HepG2 (cell line): ENCODE results near the gene MUCL3. TPM values are rescaled to one million over a fixed set of nuclear protein-coding genes. Genes with fewer than 3 reads are reported as not detected.

Experiments used
- ATAC-seq: fragments of 200-7000 bp; cut with Tn5 transposase; 3 replicates; pipeline ENCODE4 v1.9.1; 2020; ENCODE audit warnings: mild to moderate bottlenecking, moderate library complexity
- BruUV-seq: library from RNA; stranded (reverse); fragments of 400-500 nt; replicated peaks from 2 replicates; lab custom pipeline; 2021; lab: Mats Ljungman, UMichigan
- CTCF ChIA-PET: fragments of 300-600 bp; formaldehyde crosslinking; extraction: SDS; loops from one replicate; lab custom pipeline; 2021; ENCODE audit warnings: low total read pairs, inconsistent platforms, low intra/inter-chr PET ratio; lab: Yijun Ruan, JAX
- POLR2A ChIA-PET: fragments of 350-600 bp; sonication (Branson Sonifier 250); formaldehyde crosslinking; loops from one replicate; lab custom pipeline; 2020; ENCODE audit warnings: antibody characterized with exemption, inconsistent platforms; lab: Yijun Ruan, JAX
- DNase-seq: peaks from one replicate; pipeline ENCODE4 v3.0.0-alpha.2; 2015; ENCODE audit warnings: low spot score
- FAIRE-seq: peaks from 3 replicates; lab custom pipeline; 2011; peaks lifted over from hg19 to GRCh38; lab: Jason Lieb, UNC
- H2AFZ ChIP-seq: one replicate; pipeline ENCODE4 v1.6.1; 2011; ENCODE audit warnings: low read length, inconsistent platforms
- H3K27ac ChIP-seq: fragments of 300-600 bp; 3 replicates; pipeline ENCODE4 v1.8.0; 2011; ENCODE audit warnings: mixed run types, mild to moderate bottlenecking, mixed read lengths, low read length, inconsistent platforms; ENCODE audit not compliant: insufficient read depth; ENCODE audit errors: extremely low read length
- H3K27me3 ChIP-seq, 2 experiments: fragments of 200-600 bp in 1 of 2; 2 replicates in 1 of 2; 3 replicates in 1 of 2; pipeline versions ENCODE4 v1.6.0 to v1.8.0; 2011; ENCODE audit warnings: low read length in 2 of 2, mild to moderate bottlenecking in 2 of 2, moderate library complexity in 2 of 2, inconsistent platforms in 1 of 2; ENCODE audit not compliant: insufficient read depth in 2 of 2, control insufficient read depth in 1 of 2
- H3K36me3 ChIP-seq, 2 experiments: fragments of 200-600 bp in 1 of 2; replicated peaks in 1 of 2; 2 replicates in 1 of 2; 3 replicates in 1 of 2; pipeline versions ENCODE4 v1.5.1 to v1.8.0; 2011; ENCODE audit warnings: low read length in 2 of 2, inconsistent platforms in 1 of 2; ENCODE audit not compliant: insufficient read depth in 2 of 2, control insufficient read depth in 1 of 2
- H3K4me1 ChIP-seq: 2 replicates; pipeline ENCODE4 v1.5.1; 2012; ENCODE audit warnings: low read length, inconsistent platforms; ENCODE audit not compliant: insufficient read depth
- H3K4me2 ChIP-seq: 2 replicates; pipeline ENCODE4 v1.6.0; 2011; ENCODE audit warnings: low read depth, low read length, inconsistent platforms
- H3K4me3 ChIP-seq, 3 experiments: fragments of 200-600 bp in 1 of 3; sonication (generic), shearing (Covaris generic) in 1 of 3; replicated peaks in 1 of 3; 2 replicates each; pipeline ENCODE4 v1.5.1; 2011 to 2016; ENCODE audit warnings: low read length in 3 of 3, inconsistent platforms in 2 of 3, low read depth in 2 of 3, mild to moderate bottlenecking in 2 of 3, control low read depth in 1 of 3, mixed read lengths in 1 of 3; ENCODE audit not compliant: insufficient read depth in 1 of 3
- H3K79me2 ChIP-seq: one replicate; pipeline ENCODE4 v1.6.1; 2011; ENCODE audit warnings: low read length, inconsistent platforms; ENCODE audit not compliant: insufficient read depth
- H3K9ac ChIP-seq: 2 replicates; pipeline ENCODE4 v1.6.0; 2011; ENCODE audit warnings: mild to moderate bottlenecking, low read depth, low read length, inconsistent platforms; ENCODE audit not compliant: insufficient read depth
- H3K9me3 ChIP-seq: 2 replicates; pipeline ENCODE4 v1.5.1; 2012; ENCODE audit warnings: mild to moderate bottlenecking, low read length
- H4K20me1 ChIP-seq: 2 replicates; pipeline ENCODE4 v1.6.0; 2011; ENCODE audit warnings: inconsistent platforms, mild to moderate bottlenecking, low read length, moderate library complexity; ENCODE audit not compliant: insufficient read depth
- ARID5B ChIP-seq: IDR thresholded peaks from 2 replicates; pipeline ENCODE4 v1.4.0; 2020; ENCODE audit warnings: mild to moderate bottlenecking, missing genetic modification reagents
- BRD4 ChIP-seq: sonication (generic); formaldehyde crosslinking; IDR thresholded peaks from 2 replicates; pipeline ENCODE4 v1.4.0; 2020; ENCODE audit warnings: missing genetic modification reagents
- ELK4 ChIP-seq: sonication (generic); formaldehyde crosslinking; IDR thresholded peaks from 2 replicates; pipeline ENCODE4 v1.9.0; 2021; ENCODE audit warnings: missing genetic modification reagents, borderline replicate concordance
- ISL2 ChIP-seq: sonication (generic); formaldehyde crosslinking; IDR thresholded peaks from 2 replicates; pipeline ENCODE4 v1.5.0; 2020; ENCODE audit warnings: missing genetic modification reagents
- MTA1 ChIP-seq: sonication (generic); formaldehyde crosslinking; IDR thresholded peaks from 2 replicates; pipeline ENCODE4 v1.4.0; 2020; ENCODE audit warnings: missing genetic modification reagents, mild to moderate bottlenecking, borderline replicate concordance
- MXD1 ChIP-seq: sonication (generic); formaldehyde crosslinking; IDR thresholded peaks from 2 replicates; pipeline ENCODE4 v1.4.0; 2020; ENCODE audit warnings: mild to moderate bottlenecking, missing genetic modification reagents
- MXI1 ChIP-seq: IDR thresholded peaks from 3 replicates; pipeline ENCODE4 v1.6.1; 2012; ENCODE audit warnings: low read depth, low read length, inconsistent platforms, borderline replicate concordance
- NR2F1 ChIP-seq, 2 experiments: fragments of 450-650 bp in 1 of 2; formaldehyde crosslinking in 1 of 2; IDR thresholded peaks; 2 replicates each; pipeline versions ENCODE4 v1.5.0 to v1.6.1; 2016 to 2020; ENCODE audit warnings: mild to moderate bottlenecking in 1 of 2, missing compliant biosample characterization in 1 of 2, missing genetic modification reagents in 1 of 2, moderate library complexity in 1 of 2
- PHF8 ChIP-seq: sonication (generic); formaldehyde crosslinking; IDR thresholded peaks from 2 replicates; pipeline ENCODE4 v1.5.0; 2020; ENCODE audit warnings: missing genetic modification reagents
- RELA ChIP-seq: sonication (generic); formaldehyde crosslinking; IDR thresholded peaks from 2 replicates; pipeline ENCODE4 v1.4.0; 2020; ENCODE audit warnings: missing genetic modification reagents
- TCF7 ChIP-seq: sonication (generic); IDR thresholded peaks from 2 replicates; pipeline ENCODE4 v1.6.1; 2016; ENCODE audit warnings: antibody characterized with exemption, low read depth
- ZKSCAN5 ChIP-seq: sonication (generic); formaldehyde crosslinking; IDR thresholded peaks from 2 replicates; pipeline ENCODE4 v1.5.1; 2020; ENCODE audit warnings: mild to moderate bottlenecking, missing genetic modification reagents
- ZNF335 ChIP-seq: sonication (generic); formaldehyde crosslinking; IDR thresholded peaks from 2 replicates; pipeline ENCODE4 v1.4.0; 2020; ENCODE audit warnings: missing genetic modification reagents
- ZNF446 ChIP-seq: sonication (generic); formaldehyde crosslinking; IDR thresholded peaks from 2 replicates; pipeline ENCODE4 v1.5.0; 2020; ENCODE audit warnings: mild to moderate bottlenecking, missing genetic modification reagents
- ZNF713 ChIP-seq: sonication (generic); formaldehyde crosslinking; IDR thresholded peaks from 2 replicates; pipeline ENCODE4 v1.4.0; 2020; ENCODE audit warnings: mild to moderate bottlenecking, missing genetic modification reagents
- ZNF780A ChIP-seq: sonication (generic); formaldehyde crosslinking; IDR thresholded peaks from 2 replicates; pipeline ENCODE4 v1.8.0; 2022; ENCODE audit warnings: mild to moderate bottlenecking, missing genetic modification reagents, moderate library complexity
- WGBS: methylation state at CpG from one replicate; pipeline ENCODE4 v1.1.6; 2017; ENCODE audit warnings: low lambda C conversion rate; 5-methylcytosine and 5-hydroxymethylcytosine counted together
- in situ Hi-C: cut with HindIII; loops from 2 replicates; pipeline ENCODE4 v1.10.0; 2017; ENCODE audit warnings: low pct_unique_long_range_greater_than_20kb; ENCODE audit not compliant: extremely low pct_ligation_motif_present
- intact Hi-C: fragments of 100-400 bp; cut with micrococcal nuclease; formaldehyde crosslinking; loops from one replicate; pipeline ENCODE4 v1.10.0; 2022; ENCODE audit not compliant: unreplicated experiment
- polyA plus RNA-seq, 8 experiments: library from polyadenylated mRNA; depleted of rRNA in 3 of 8; stranded (reverse) in 7 of 8; unstranded in 1 of 8; fragments of >200 nt; fragmentation: Illumina TruSeq in 4 of 8; extraction: Trizol in 4 of 8; gene quantifications; 2 replicates each; pipeline versions ENCODE4 v1.2.1 to v1.2.3, GENCODE V29; 2011 to 2016; ENCODE audit warnings: low read depth in 4 of 8, missing spikeins in 1 of 8, mixed read lengths in 1 of 8; ENCODE audit not compliant: insufficient read depth in 1 of 8
- total RNA-seq, 5 experiments: library from RNA; depleted of rRNA; stranded (reverse); fragments of >200 nt; fragmentation: Illumina TruSeq; extraction: Trizol; gene quantifications; 2 replicates each; pipeline ENCODE4 v1.2.3, GENCODE V29; 2016; ENCODE audit warnings: low read depth in 1 of 5

MUCL3 gene
- total and polyA plus RNA-seq, 2 of the 13 experiments (the other 11 are each of a cell fraction or from before 2014, with no cell fraction given): not detected

GRCh38 chr6:30913721-30914075 is 27.1 kb upstream of the MUCL3 start:
- peak overlapping the region in 1 of 3 experiments; percentile 32; a peak in 1 of 6 replicates for H3K4me3 ChIP-seq
- H2AFZ ChIP-seq: no peak overlapping the region
- ATAC-seq: no peak; the same call in 2 of the 3 replicates
- 52% methylated on average over 31 of the region's 31 CpGs for WGBS
- no peak for FAIRE-seq
- H4K20me1 ChIP-seq: no peaks in the 10 kb centered on the region
- H3K4me2 ChIP-seq: peak overlapping the region; percentile 97
- peak overlapping the region; percentile 61 for H3K27ac ChIP-seq
- H3K9me3 ChIP-seq: no peaks in the 10 kb centered on the region
- H3K36me3 ChIP-seq: peaks cover 12 to 46% of the 10 kb centered on the region in 2 experiments
- intact Hi-C loops: loop anchor here (1.0 to 2.0 kb wide), 3 partner anchors 85 to 174 kb away; no protein-coding TSS in a partner anchor
- ChIA-PET POLR2A (interaction anchor here (0.7 to 3.4 kb wide), 24 partner anchors 8 to 628 kb away, joined by 3 to 24 read pairs (median 4); partner anchors contain the start of genes DDR1, DDX39B, GNL1 and MDC1), CTCF (interaction anchor here (2.1 to 3.1 kb wide), 2 partner anchors 155 to 166 kb away, joined by 9 read pairs; no protein-coding TSS in a partner anchor)
- peaks cover 37% of the 10 kb centered on the region for H3K4me1 ChIP-seq
- no TSS peak for BruUV-seq
- no peak for DNase-seq
- no peaks in the 10 kb centered on the region; a peak in 1 of 5 replicates for H3K27me3 ChIP-seq
- in situ Hi-C loops: no loop called here
- H3K79me2 ChIP-seq: peaks cover 21% of the 10 kb centered on the region
- H3K9ac ChIP-seq: peak overlapping the region; percentile 43; the same call in 1 of the 2 replicates
- TF ChIP-seq MXD1 (no peak), PHF8 (CRISPR knock-in tag) (no peak), ZNF713 (no peak), ELK4 (CRISPR knock-in tag) (no peak), MTA1 (0 out of 2 replicates have a peak, but pooled peaks have one; percentile 43), MXI1 (no peak), ZNF446 (CRISPR knock-in tag) (0 out of 2 replicates have a peak, but pooled peaks have one; percentile 51), ISL2 (CRISPR knock-in tag) (no peak), BRD4 (CRISPR knock-in tag) (no peak), NR2F1 (CRISPR knock-in tag; IDR thresholded peaks at IDR 0.05) (no peak), ARID5B (CRISPR knock-in tag) (no peak), RELA (CRISPR knock-in tag) (no peak), ZNF780A (CRISPR knock-in tag) (no peak; the same call in 1 of the 2 replicates), ZNF335 (CRISPR knock-in tag) (no peak), TCF7 (no peak), ZKSCAN5 (CRISPR knock-in tag) (no peak)
